Neural progenitor cell (in vitro differentiated cells): ENCODE results near the gene SLC25A13. TPM values are rescaled to one million over a fixed set of nuclear protein-coding genes. Genes with fewer than 3 reads are reported as not detected.

Experiments
- DNase-seq: peaks from one replicate; pipeline ENCODE4 v3.0.0-alpha.2; 2016; ENCODE audit warnings: low spot score
- H2AFZ ChIP-seq: fragments of 200-600 bp; sonication (generic); replicated peaks from 2 replicates; pipeline ENCODE4 v1.6.1; 2016; ENCODE audit warnings: antibody characterized with exemption
- H3F3A ChIP-seq: fragments of 200-600 bp; sonication (generic); 2 replicates; pipeline ENCODE4 v1.6.1; 2016; ENCODE audit warnings: antibody characterized with exemption, low read depth
- H3K27ac ChIP-seq: fragments of 200-600 bp; sonication (generic); 2 replicates; pipeline ENCODE4 v1.5.1; 2016; ENCODE audit warnings: mild to moderate bottlenecking
- H3K27me3 ChIP-seq: fragments of 200-600 bp; sonication (generic); 2 replicates; pipeline ENCODE4 v1.6.1; 2016; ENCODE audit warnings: mild to moderate bottlenecking, moderate library complexity
- H3K36me3 ChIP-seq: fragments of 200-600 bp; sonication (generic); 2 replicates; pipeline ENCODE4 v1.5.1; 2016
- H3K4me1 ChIP-seq: fragments of 200-600 bp; sonication (generic); 2 replicates; pipeline ENCODE4 v1.6.1; 2016; ENCODE audit warnings: mixed run types
- H3K4me2 ChIP-seq: fragments of 200-600 bp; sonication (generic); 2 replicates; pipeline ENCODE4 v1.6.1; 2016
- H3K4me3 ChIP-seq: fragments of 200-600 bp; sonication (generic); 2 replicates; pipeline ENCODE4 v1.5.1; 2016
- H3K79me2 ChIP-seq: fragments of 200-600 bp; sonication (generic); 2 replicates; pipeline ENCODE4 v1.6.1; 2016; ENCODE audit warnings: low read depth
- H3K9ac ChIP-seq: fragments of 200-600 bp; sonication (generic); 2 replicates; pipeline ENCODE4 v1.6.1; 2016
- H3K9me3 ChIP-seq: fragments of 200-600 bp; sonication (generic); 2 replicates; pipeline ENCODE4 v1.5.1; 2016; ENCODE audit warnings: low read depth
- H4K20me1 ChIP-seq: fragments of 200-600 bp; sonication (generic); 2 replicates; pipeline ENCODE4 v1.6.1; 2016; ENCODE audit warnings: low read depth
- H3K27ac Mint-ChIP-seq: 3 replicates; pipeline ENCODE4 v1.8.0; 2021; ENCODE audit warnings: mixed read lengths
- H3K27me3 Mint-ChIP-seq: 2 replicates; pipeline ENCODE4 v1.8.0; 2022; ENCODE audit warnings: low read depth, mild to moderate bottlenecking, inconsistent platforms, moderate library complexity, mixed read lengths; ENCODE audit not compliant: insufficient read depth
- H3K36me3 Mint-ChIP-seq: 3 replicates; pipeline ENCODE4 v1.8.0; 2021; ENCODE audit warnings: mixed read lengths
- H3K4me1 Mint-ChIP-seq: 3 replicates; pipeline ENCODE4 v1.8.0; 2021; ENCODE audit warnings: mixed read lengths
- H3K4me3 Mint-ChIP-seq: 3 replicates; pipeline ENCODE4 v1.8.0; 2021; ENCODE audit warnings: mild to moderate bottlenecking, moderate library complexity, mixed read lengths
- H3K9me3 Mint-ChIP-seq: 3 replicates; pipeline ENCODE4 v1.8.0; 2020; ENCODE audit warnings: mixed read lengths
- EZH2 ChIP-seq: fragments of 200-600 bp; sonication (generic); IDR thresholded peaks from 2 replicates; pipeline ENCODE4 v1.6.1; 2017; ENCODE audit warnings: antibody characterized with exemption, mild to moderate bottlenecking, moderate library complexity
- EZH2phosphoT487 ChIP-seq: fragments of 200-600 bp; sonication (generic); IDR thresholded peaks from 2 replicates; pipeline ENCODE4 v1.6.1; 2017; ENCODE audit warnings: antibody characterized with exemption
- total RNA-seq: library from RNA; depleted of rRNA; stranded (reverse); fragments of >200 nt; gene quantifications from 2 replicates; pipeline ENCODE4 v1.2.3, GENCODE V29; 2015; ENCODE audit warnings: low replicate concordance
- TF ChIP-seq, protein P1 (sequence below): fragments of 200-600 bp; sonication (generic); IDR thresholded peaks from 2 replicates; pipeline ENCODE4 v1.5.1; 2017; ENCODE audit warnings: antibody characterized with exemption, mild to moderate bottlenecking

Gene SLC25A13
- total RNA-seq, 1 donor from 2014 or later = 83.3 TPM

DNA sequence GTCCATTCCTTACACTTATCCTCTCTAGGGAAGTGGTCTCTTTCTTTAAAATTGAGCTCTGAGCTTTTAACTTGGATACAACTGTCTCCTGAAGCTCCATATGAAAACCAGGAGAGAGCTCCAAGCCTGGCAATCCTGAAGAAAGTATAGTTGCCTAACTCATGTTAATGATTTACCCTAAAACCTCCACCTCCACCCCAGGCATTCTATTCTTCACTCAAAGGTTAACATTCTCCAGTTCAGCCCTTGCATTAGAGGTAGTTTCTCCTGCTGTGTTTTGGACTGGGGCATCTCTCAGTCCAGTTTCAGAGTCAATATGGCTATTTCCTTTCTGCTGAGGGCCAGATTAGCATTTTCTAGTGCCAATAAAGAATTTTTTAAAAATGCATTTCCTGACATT is 195.5 kb downstream of the SLC25A13 start:
- peaks cover 28% of the 10 kb centered on the region for H3K4me1 Mint-ChIP-seq
- Histone ChIP-seq H3K4me2 (no peak overlapping the region), H3K9me3 (no peaks in the 10 kb centered on the region), H4K20me1 (no peaks in the 10 kb centered on the region), H3K36me3 (no peaks in the 10 kb centered on the region), H2AFZ (no peak overlapping the region), H3K4me1 (peaks cover 34% of the 10 kb centered on the region), H3K4me3 (no peak overlapping the region), H3K27me3 (no peaks in the 10 kb centered on the region), H3F3A (peaks cover 6% of the 10 kb centered on the region), H3K9ac (no peak overlapping the region), H3K79me2 (no peaks in the 10 kb centered on the region), H3K27ac (no peak overlapping the region)
- H3K27me3 Mint-ChIP-seq = no peaks in the 10 kb centered on the region
- no peak overlapping the region for H3K27ac Mint-ChIP-seq
- no peak for DNase-seq
- H3K36me3 Mint-ChIP-seq = peaks cover 9% of the 10 kb centered on the region
- no peaks in the 10 kb centered on the region for H3K9me3 Mint-ChIP-seq
- TF ChIP-seq, protein P1, sequence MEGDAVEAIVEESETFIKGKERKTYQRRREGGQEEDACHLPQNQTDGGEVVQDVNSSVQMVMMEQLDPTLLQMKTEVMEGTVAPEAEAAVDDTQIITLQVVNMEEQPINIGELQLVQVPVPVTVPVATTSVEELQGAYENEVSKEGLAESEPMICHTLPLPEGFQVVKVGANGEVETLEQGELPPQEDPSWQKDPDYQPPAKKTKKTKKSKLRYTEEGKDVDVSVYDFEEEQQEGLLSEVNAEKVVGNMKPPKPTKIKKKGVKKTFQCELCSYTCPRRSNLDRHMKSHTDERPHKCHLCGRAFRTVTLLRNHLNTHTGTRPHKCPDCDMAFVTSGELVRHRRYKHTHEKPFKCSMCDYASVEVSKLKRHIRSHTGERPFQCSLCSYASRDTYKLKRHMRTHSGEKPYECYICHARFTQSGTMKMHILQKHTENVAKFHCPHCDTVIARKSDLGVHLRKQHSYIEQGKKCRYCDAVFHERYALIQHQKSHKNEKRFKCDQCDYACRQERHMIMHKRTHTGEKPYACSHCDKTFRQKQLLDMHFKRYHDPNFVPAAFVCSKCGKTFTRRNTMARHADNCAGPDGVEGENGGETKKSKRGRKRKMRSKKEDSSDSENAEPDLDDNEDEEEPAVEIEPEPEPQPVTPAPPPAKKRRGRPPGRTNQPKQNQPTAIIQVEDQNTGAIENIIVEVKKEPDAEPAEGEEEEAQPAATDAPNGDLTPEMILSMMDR = no peak
- TF ChIP-seq EZH2phosphoT487 (no peak), EZH2 (no peak)
- no peak overlapping the region for H3K4me3 Mint-ChIP-seq

DNA sequence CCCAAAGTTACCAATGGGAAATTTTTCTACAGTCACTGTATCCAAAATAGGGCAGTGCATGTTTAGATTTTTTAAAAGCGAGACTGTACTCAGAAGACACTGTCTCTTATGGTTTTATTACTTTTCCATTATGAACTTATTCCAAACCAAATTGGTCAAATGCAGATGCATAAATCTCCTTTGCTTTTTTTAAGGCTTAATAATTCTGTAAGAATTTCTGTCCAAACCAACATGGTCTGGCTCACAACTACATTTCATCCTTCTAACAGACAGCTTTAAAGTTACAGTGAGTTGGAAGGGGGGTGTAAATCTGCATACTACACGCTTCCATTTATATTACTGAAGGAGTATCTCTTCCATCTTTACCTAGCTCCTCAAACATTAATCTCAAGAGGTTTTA is 199.2 kb downstream of the SLC25A13 start:
- Histone ChIP-seq H3K9ac (no peak overlapping the region), H2AFZ (no peak overlapping the region), H4K20me1 (no peaks in the 10 kb centered on the region), H3K36me3 (no peaks in the 10 kb centered on the region), H3K4me2 (no peak overlapping the region), H3K4me3 (no peak overlapping the region), H3F3A (peaks cover 23% of the 10 kb centered on the region), H3K9me3 (no peaks in the 10 kb centered on the region), H3K27ac (no peak overlapping the region), H3K4me1 (peaks cover 37% of the 10 kb centered on the region), H3K79me2 (no peaks in the 10 kb centered on the region), H3K27me3 (no peaks in the 10 kb centered on the region)
- no peak overlapping the region for H3K27ac Mint-ChIP-seq
- DNase-seq = no peak
- no peaks in the 10 kb centered on the region for H3K9me3 Mint-ChIP-seq
- H3K27me3 Mint-ChIP-seq = no peaks in the 10 kb centered on the region
- TF ChIP-seq EZH2 (no peak), EZH2phosphoT487 (no peak)
- TF ChIP-seq, protein P1 = no peak
- peaks cover 20% of the 10 kb centered on the region for H3K36me3 Mint-ChIP-seq
- H3K4me1 Mint-ChIP-seq = peaks cover 26% of the 10 kb centered on the region
- no peak overlapping the region for H3K4me3 Mint-ChIP-seq

DNA sequence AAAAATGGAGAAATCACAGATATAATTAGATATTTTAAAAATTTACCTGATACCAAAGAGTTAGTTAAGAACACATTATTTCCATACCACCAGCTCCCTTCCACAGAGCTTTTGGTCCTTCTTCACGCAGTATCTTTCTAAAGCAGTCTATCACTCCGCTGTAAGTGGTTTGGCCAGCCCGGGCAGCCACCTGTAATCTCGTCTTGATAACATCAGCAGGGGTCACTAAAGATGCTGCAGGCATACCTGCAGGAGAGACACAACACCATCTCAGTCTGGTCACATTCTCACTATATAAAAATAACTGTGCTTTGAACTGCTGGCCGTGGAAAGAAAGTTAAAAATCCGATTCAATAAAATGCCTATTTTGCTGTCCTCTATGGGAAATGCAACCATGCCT is 200.1 kb downstream of the SLC25A13 start:
- Mint-ChIP-seq H3K4me3 (no peak overlapping the region), H3K36me3 (peaks cover 20% of the 10 kb centered on the region), H3K9me3 (no peaks in the 10 kb centered on the region), H3K4me1 (peaks cover 19% of the 10 kb centered on the region), H3K27ac (no peak overlapping the region), H3K27me3 (no peaks in the 10 kb centered on the region)
- H3K27me3 ChIP-seq = no peaks in the 10 kb centered on the region
- H3K4me1 ChIP-seq = peaks cover 27% of the 10 kb centered on the region
- H3K79me2 ChIP-seq = no peaks in the 10 kb centered on the region
- no peak overlapping the region for H3K9ac ChIP-seq
- H3K36me3 ChIP-seq = no peaks in the 10 kb centered on the region
- H3K27ac ChIP-seq = no peak overlapping the region
- no peak overlapping the region for H3K4me3 ChIP-seq
- H2AFZ ChIP-seq = no peak overlapping the region
- DNase-seq = no peak
- H3K9me3 ChIP-seq = no peaks in the 10 kb centered on the region
- no peaks in the 10 kb centered on the region for H4K20me1 ChIP-seq
- no peak overlapping the region for H3K4me2 ChIP-seq
- TF ChIP-seq EZH2 (no peak), EZH2phosphoT487 (no peak)
- TF ChIP-seq, protein P1 = no peak
- H3F3A ChIP-seq = peaks cover 23% of the 10 kb centered on the region
